Activated naive CD4-positive, alpha-beta T cell treated with anti-CD3 and anti-CD28 coated beads, Interleukin-2, amount 50 U/mL, for 24 hours (primary cell): ENCODE measurements around the gene ACVR1B.

ENCODE experiments used
- H3K27ac Mint-ChIP-seq: one replicate; pipeline ENCODE4 v1.8.0; 2021; ENCODE audit warnings: mild to moderate bottlenecking, mixed read lengths
- H3K27me3 Mint-ChIP-seq: one replicate; pipeline ENCODE4 v1.8.0; 2021; ENCODE audit warnings: mixed read lengths
- H3K36me3 Mint-ChIP-seq: one replicate; pipeline ENCODE4 v1.8.0; 2021; ENCODE audit warnings: mixed read lengths
- H3K4me1 Mint-ChIP-seq: one replicate; pipeline ENCODE4 v1.8.0; 2021; ENCODE audit warnings: mixed read lengths
- H3K4me3 Mint-ChIP-seq: one replicate; pipeline ENCODE4 v1.8.0; 2021; ENCODE audit warnings: mild to moderate bottlenecking, mixed read lengths
- H3K9me3 Mint-ChIP-seq: one replicate; pipeline ENCODE4 v1.8.0; 2021; ENCODE audit warnings: mixed read lengths

The ACVR1B gene

DNA sequence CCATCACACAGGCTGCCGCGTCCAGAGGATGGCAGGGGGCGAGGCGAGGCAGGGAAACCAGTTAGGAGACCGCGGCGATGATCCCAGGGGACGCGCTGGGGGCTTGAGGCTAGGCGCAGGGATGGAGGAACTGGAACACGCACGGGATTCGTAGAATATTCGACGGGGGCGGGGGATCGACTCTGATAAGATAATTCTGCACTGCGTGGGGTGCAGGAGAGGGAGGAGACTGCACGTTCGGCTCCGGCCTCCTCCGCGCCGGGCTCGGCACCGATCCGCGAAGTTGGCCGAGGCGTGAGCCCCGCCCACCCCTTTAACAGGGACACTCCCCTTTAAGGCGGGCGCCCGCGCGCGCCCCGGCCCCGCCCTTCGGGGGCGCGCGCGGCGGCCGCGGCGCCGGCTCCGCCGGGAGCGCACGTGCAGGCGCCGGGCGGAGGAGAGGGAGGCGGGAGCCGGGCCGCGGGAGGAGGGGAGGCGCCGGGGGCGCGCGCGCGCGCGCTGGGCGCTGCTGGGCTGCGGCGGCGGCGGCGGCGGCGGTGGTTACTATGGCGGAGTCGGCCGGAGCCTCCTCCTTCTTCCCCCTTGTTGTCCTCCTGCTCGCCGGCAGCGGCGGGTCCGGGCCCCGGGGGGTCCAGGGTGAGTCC lies at the start of gene ACVR1B:
ACVR1B (plus strand) TSS at position 501 of the 644 bp plus-strand sequence; CDS start at position 546, 45 bp downstream.
- H3K36me3 Mint-ChIP-seq: peaks cover 2% of the 10 kb centered on the region
- H3K27ac Mint-ChIP-seq: peak within 1 kb of the TSS; percentile 96
- H3K4me1 Mint-ChIP-seq: peaks cover 45% of the 10 kb centered on the region
- H3K4me3 Mint-ChIP-seq: peak within 1 kb of the TSS; percentile 96
- H3K27me3 Mint-ChIP-seq: no peaks in the 10 kb centered on the region
- H3K9me3 Mint-ChIP-seq: no peaks in the 10 kb centered on the region

DNA sequence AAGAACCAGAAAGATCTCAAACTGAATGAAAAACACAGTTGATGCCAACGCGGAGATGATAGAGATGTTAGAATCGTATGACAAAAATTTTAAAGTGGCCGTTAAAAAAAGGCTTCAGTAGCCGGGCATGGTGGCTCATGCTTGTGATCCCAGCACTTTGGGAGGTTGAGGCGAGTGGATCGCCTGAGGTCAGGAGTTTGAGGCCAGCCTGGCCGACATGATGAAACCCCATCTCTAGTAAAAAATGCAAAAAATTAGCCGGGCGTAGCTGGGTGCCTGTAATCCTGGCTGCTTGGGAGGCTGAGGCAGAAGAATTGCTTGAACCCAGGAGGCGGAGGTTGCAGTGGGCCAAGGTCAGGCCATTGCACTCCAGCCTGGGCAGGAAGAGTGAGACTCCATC lies 49.6 kb upstream of the ACVR1B start:
- Mint-ChIP-seq H3K4me1 (no peaks in the 10 kb centered on the region), H3K4me3 (no peak overlapping the region), H3K36me3 (no peaks in the 10 kb centered on the region), H3K9me3 (no peaks in the 10 kb centered on the region), H3K27me3 (peaks cover 3% of the 10 kb centered on the region), H3K27ac (no peak overlapping the region)

DNA sequence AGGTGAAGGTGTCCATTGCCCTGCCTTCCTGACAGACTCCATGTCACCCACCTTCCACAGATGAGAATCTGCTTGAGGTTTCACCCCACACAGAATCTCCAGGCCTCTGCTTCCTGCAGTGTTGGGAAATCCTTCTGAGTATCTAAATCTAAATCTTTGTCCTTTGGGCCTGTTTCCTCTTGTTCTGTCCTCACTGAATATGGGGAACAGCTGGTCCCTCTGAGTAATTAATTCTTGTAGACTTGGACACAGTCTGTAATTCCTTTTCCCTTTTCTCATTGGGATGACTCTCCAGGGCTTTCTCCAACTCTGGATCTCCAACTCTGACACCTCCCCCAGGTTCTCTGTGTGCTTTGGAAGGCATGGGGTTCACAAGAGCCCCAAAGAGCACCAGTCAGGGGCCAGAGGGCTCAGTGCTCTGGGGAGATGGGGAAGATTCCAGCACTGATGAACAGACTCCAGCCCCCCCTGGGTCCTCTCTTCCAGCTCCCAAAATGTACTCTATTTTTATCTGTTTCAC lies 46.5 kb upstream of the ACVR1B start:
- Mint-ChIP-seq H3K4me1 (peaks cover 6% of the 10 kb centered on the region), H3K4me3 (no peak overlapping the region), H3K27me3 (peaks cover 13% of the 10 kb centered on the region), H3K9me3 (no peaks in the 10 kb centered on the region), H3K27ac (no peak overlapping the region), H3K36me3 (no peaks in the 10 kb centered on the region)

DNA sequence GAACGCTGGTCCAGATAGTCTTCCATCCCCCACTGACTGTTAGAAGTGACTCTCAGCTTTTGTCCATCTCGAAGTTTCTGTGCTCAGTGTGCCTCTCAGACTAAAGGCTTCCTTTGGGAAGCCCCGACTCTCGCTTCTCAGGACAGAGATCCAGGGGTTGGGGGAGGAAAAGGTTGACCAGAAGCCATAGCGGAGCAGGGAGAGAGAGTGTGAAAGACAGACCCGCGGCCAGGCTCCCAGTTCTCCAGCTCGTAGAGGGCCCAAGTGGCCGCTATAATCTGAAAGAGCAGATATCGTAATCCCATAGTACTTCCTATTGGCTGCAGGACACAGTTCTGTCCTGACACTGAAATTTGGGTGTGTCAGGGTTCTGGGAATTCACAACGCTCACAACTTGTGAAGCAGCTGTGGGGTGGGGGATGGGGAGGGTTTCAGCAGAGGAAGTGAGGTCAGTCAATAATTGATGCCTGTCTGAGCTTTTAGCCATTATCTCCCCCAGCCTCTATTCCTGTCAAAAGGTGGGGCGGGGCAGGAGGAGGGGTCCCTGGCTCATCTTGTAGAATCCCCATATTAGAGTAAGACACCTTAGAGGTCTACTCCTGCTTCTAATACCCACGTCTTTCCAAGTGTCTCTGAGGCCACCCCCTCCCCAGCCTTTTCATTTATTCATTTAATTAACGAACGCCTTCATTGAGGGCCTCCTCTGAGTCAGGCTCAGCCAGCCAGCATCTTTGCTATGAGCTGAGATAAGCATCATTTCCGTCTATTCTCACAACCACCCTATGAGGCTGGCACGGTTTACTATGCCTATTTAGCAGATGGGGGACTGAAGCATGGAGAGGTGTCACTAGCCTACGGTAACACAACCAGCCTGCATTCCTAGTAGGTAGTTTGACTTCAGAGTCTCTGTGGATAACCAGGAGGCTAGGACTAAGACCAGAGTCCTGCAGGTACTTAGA lies 45.7 kb upstream of the ACVR1B start:
- peaks cover 13% of the 10 kb centered on the region for H3K27me3 Mint-ChIP-seq
- H3K27ac Mint-ChIP-seq: no peak overlapping the region
- peaks cover 6% of the 10 kb centered on the region for H3K4me1 Mint-ChIP-seq
- H3K9me3 Mint-ChIP-seq: no peaks in the 10 kb centered on the region
- no peak overlapping the region for H3K4me3 Mint-ChIP-seq
- H3K36me3 Mint-ChIP-seq: no peaks in the 10 kb centered on the region

DNA sequence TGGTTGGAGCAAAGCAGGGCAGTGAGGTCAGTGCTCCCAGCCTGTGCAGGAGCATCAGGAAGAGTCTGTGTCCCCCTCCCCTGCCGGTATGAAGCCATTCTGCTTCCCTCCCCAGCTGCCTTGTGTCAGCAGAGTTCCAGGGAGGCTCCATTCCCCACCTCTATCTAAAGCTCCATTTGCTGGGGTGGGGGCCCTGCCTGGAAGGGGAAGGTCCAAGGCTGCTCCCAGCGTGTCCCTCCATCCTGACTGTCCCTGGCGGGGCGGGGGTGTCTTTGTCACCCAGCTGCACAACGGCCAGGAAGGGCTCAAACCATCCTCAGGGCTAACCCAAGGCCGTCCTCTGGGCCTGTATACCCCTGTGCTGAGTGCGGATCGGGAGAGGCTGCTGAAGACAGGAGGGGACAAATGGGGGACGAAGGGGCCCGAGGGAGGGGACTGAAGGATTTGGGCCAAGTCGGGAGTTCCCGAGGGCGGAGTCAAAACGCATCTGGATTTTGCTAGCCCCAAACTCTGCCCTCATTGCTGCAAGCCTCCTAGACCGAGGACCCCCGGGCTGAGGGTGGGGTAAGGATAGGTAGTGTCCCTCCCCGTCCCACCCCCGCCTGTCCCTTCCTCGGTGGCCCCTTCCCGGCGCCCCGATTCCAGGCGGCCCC lies 44.9 kb upstream of the ACVR1B start:
- no peaks in the 10 kb centered on the region for H3K9me3 Mint-ChIP-seq
- H3K27me3 Mint-ChIP-seq: peaks cover 13% of the 10 kb centered on the region
- H3K4me3 Mint-ChIP-seq: no peak overlapping the region
- no peak overlapping the region for H3K27ac Mint-ChIP-seq
- peaks cover 6% of the 10 kb centered on the region for H3K4me1 Mint-ChIP-seq
- no peaks in the 10 kb centered on the region for H3K36me3 Mint-ChIP-seq

DNA sequence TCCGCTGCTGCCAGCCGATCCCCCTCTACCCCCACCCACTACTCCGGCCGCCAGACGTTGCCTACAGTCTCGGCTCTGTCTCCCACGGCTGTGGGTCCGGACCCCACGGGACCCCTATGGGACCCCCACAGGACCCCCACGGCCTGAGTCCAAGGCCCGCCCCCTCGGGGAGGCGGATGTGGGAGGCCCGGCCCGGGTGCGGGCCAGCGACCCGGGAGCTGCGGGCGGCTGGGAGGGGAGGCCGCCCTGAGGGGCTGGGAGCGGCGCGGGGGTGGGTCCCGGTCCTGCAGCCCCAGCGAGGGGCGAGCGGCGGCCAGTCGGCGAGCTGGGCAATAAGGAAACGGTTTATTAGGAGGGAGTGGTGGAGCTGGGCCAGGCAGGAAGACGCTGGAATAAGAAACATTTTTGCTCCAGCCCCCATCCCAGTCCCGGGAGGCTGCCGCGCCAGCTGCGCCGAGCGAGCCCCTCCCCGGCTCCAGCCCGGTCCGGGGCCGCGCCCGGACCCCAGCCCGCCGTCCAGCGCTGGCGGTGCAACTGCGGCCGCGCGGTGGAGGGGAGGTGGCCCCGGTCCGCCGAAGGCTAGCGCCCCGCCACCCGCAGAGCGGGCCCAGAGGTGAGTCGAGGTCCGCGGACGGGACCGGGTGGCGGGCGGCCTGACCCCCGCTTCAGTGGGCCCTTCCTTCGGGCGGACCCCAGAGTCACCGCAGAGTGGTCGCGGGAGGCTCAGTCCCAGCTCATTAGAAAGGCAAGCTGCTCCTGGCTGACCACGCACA lies 44.2 kb upstream of the ACVR1B start, which contains the start of gene ACVRL1:
ACVRL1 (plus strand) TSS at position 422 of the 773 bp plus-strand sequence. CDS start 4,971 bp downstream, outside the sequence.
- Mint-ChIP-seq H3K4me1 (peaks cover 6% of the 10 kb centered on the region), H3K9me3 (no peaks in the 10 kb centered on the region), H3K36me3 (no peaks in the 10 kb centered on the region), H3K4me3 (peak within 1 kb of the TSS; percentile 19), H3K27me3 (peaks cover 11% of the 10 kb centered on the region), H3K27ac (no peak within 1 kb of the TSS)

DNA sequence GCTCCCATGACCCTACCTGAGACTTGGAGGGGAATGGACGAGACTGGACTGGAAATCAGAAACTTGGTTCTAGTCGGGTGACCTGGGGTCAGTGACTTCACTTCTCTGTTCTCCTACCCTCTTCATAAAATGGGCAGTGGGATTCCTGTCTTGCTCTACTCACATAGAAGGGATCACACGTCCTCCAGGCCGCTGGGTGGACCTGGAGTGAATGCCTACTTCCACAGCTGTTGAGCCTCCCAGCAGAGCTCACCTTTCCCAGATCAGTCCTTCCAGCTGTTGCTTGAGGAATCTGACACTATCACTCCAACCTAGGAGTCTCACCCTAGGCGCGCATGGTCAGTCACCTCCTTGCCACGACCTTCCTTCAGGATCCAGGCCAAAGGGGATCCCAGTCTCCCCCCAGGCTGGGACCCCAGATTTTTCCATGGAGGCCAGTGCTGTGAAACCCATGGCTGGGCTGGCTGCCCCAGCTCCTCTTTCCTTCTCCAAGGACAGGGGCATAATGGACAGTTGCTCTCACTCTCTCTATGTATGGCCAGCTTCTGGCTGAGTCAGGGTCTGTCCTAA lies 43.6 kb upstream of the ACVR1B start:
- Mint-ChIP-seq H3K36me3 (no peaks in the 10 kb centered on the region), H3K4me3 (peak overlapping the region; percentile 19), H3K4me1 (peaks cover 6% of the 10 kb centered on the region), H3K27me3 (peaks cover 11% of the 10 kb centered on the region), H3K27ac (no peak overlapping the region), H3K9me3 (no peaks in the 10 kb centered on the region)

DNA sequence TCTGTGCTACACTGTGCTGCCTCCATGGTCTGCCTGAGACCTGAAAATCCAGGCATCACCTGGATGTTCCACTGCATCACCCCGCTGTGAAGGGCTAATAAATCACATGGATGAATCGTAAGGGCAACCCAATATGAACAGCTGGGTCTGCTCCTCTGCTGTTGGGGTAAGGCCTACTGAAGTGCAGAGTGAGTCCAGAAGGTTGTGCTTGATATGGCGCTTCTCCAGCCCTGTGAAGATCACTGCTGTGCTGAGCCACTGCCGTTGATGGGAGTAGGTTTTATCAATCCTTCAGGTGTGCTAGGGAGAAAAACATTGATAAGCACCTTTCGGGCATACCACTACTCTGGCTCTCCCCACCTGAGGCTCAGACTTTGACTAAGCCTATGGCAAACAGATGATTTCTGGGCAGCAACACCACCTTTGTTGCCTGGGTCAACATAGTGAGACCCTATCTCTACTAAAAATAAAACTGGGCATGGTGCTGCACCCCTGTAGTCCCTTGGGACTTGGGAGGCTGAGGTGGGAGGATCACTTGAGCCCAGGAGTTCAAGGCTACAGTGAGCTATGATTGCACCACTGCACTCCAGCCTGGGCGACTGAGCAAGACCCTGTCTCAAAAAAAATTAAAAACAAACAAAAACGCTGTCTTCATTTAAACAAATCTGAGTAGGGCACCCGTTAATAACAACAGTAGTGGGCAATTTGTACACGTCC lies 42.5 kb upstream of the ACVR1B start:
- H3K9me3 Mint-ChIP-seq: no peaks in the 10 kb centered on the region
- H3K27ac Mint-ChIP-seq: no peak overlapping the region

DNA sequence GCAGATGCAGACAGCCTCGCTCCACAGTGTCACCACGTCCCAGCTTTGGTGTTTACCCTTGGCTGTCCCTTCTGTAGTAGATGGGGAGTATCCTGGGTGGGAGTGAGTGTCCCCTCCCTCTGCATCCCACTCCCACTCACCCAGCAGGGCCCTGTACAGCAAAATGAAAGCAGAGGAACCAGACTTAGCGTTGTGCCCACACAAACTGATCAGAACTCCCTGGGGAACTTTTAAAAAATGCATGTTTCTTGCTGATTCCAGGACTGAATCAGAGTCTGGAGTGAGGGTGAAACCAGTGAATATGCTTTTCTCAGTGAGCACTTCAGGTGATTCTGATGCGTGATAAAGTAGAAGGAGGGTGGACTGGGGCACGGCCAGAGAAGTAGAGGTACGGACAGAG lies 41.3 kb upstream of the ACVR1B start:
- no peak overlapping the region for H3K27ac Mint-ChIP-seq
- peaks cover 11% of the 10 kb centered on the region for H3K27me3 Mint-ChIP-seq
- H3K9me3 Mint-ChIP-seq: no peaks in the 10 kb centered on the region
- no peaks in the 10 kb centered on the region for H3K36me3 Mint-ChIP-seq
- peaks cover 6% of the 10 kb centered on the region for H3K4me1 Mint-ChIP-seq
- H3K4me3 Mint-ChIP-seq: no peak overlapping the region

More for the DNA sequence above, 42.5 kb upstream of the ACVR1B start:
- Mint-ChIP-seq H3K4me3 (no peak overlapping the region), H3K4me1 (peaks cover 6% of the 10 kb centered on the region), H3K36me3 (no peaks in the 10 kb centered on the region), H3K27me3 (peaks cover 11% of the 10 kb centered on the region)

DNA sequence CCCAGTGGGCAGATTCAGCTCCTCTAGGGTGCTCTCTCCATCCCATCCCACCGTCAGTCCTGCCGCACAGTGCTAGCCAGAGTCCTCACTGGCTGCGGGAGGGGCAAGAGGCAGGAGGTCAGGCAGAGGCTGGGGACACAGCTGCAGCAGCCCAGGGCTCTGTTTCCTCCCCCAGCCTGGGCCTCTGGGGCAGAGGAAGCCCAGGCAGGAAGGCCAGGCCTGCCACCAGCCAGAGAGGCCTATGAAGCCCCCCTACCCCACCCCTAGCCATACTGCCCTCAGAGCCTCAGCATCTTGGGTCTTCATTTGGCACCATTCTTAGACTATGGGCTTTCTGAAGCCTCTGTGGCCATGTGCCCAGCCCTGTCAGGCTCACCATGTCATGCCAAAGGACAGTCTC lies 40.8 kb upstream of the ACVR1B start:
- Mint-ChIP-seq H3K4me1 (peaks cover 6% of the 10 kb centered on the region), H3K36me3 (no peaks in the 10 kb centered on the region), H3K27me3 (peaks cover 11% of the 10 kb centered on the region), H3K4me3 (no peak overlapping the region), H3K27ac (no peak overlapping the region), H3K9me3 (no peaks in the 10 kb centered on the region)

DNA sequence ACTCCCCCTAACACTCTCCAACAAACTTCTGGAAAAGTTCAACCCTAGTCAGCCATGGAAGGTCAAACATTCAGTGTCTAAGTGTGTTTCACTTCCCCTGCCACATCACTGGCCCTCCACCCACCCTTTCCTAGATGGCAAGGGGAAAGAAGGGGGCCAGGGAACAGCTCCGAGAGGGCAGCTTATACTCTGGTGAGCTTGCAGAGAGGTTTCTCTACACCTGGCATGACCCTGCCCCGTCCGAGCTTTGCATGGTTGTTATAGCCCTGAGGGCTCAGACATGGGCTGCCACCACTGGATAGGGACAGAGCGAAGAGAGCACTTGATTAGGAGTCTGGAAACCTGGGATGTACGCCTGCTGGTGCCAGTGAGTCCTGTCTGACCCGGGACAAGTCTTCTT lies 40.2 kb upstream of the ACVR1B start:
- Mint-ChIP-seq H3K27ac (no peak overlapping the region), H3K9me3 (no peaks in the 10 kb centered on the region), H3K36me3 (no peaks in the 10 kb centered on the region), H3K27me3 (peaks cover 10% of the 10 kb centered on the region), H3K4me3 (no peak overlapping the region), H3K4me1 (peaks cover 6% of the 10 kb centered on the region)

DNA sequence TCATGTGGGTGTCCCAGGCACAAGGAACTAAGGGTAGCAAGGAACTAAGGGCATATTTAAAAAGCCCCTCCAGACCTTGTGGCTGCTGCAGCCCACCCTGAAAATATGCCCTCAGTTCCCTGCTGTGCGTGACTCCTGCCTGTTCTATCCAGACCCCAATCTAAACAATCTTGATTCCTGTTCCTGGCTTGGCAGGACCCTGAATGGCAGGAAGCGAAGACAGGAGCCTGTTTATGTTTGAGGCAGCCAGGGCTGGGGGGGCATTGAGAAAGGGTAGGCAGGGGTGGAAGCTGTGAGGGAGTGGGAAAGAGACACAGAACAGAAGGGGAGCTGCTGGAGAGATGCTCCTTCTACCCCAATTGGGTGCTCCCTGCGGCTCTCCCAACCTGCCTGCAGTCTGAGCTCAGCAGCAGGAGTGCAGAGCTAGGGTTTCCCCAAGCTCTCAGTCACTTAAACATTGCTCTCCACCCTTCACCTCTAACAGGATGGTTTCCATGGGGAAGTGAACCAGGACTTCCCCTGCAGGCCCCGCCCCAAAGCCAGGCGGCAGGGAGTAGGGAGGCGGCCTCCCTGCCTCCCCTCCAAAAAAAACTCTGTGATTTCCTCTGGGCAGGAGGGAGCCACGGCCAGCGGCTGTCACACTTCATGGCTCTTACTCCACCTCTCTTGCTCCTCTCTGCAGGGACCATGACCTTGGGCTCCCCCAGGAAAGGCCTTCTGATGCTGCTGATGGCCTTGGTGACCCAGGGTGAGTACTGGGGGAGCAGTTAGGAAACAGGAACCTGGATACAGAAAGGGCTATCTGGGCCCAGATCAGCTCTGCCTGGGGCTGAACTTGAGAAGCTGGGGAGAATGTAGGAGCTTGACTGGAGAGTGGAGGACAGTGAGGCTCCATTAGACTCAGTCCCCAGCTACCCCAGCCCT lies 39.4 kb upstream of the ACVR1B start:
- Mint-ChIP-seq H3K36me3 (no peaks in the 10 kb centered on the region), H3K4me3 (no peak overlapping the region), H3K4me1 (peaks cover 6% of the 10 kb centered on the region), H3K9me3 (no peaks in the 10 kb centered on the region), H3K27me3 (peaks cover 10% of the 10 kb centered on the region), H3K27ac (no peak overlapping the region)
